K562 (cell line): ENCODE data around the gene ATP6V0A4. TPM values are rescaled to one million over a fixed set of nuclear protein-coding genes. Genes with fewer than 3 reads are reported as not detected.
A peak's percentile ranks its signal among the peaks of the same experiment; 100 is the strongest.

Experiments used
- ATAC-seq: fragments of 200-7000 bp; cut with Tn5 transposase; 3 replicates; pipeline ENCODE4 v1.9.1; 2020; ENCODE audit warnings: moderate library complexity
- BruUV-seq: library from RNA; stranded (reverse); fragments of 400-500 nt; replicated peaks from 2 replicates; lab custom pipeline; 2021; lab: Mats Ljungman, UMichigan
- CTCF ChIA-PET: fragments of 300-600 bp; formaldehyde crosslinking; extraction: SDS; loops from one replicate; lab custom pipeline; 2021; ENCODE audit warnings: low intra/inter-chr PET ratio; lab: Yijun Ruan, JAX
- POLR2A ChIA-PET: fragments of 300-600, 350-650 bp; sonication (Branson Sonifier 250); formaldehyde crosslinking; extraction: SDS; loops from one replicate; lab custom pipeline; 2021; ENCODE audit warnings: antibody characterized with exemption, inconsistent platforms; lab: Yijun Ruan, JAX
- DNase-seq, 4 experiments: peaks; one replicate each; pipeline versions ENCODE4 v3.0.0 to v3.0.0-alpha.2; 2011 to 2018; ENCODE audit warnings: low spot score in 3 of 4, mixed read lengths in 3 of 4; ENCODE audit errors: extremely low read depth in 1 of 4
- FAIRE-seq: peaks from 2 replicates; lab custom pipeline; 2011; peaks lifted over from hg19 to GRCh38; lab: Jason Lieb, UNC
- H2AFZ ChIP-seq: 2 replicates; pipeline ENCODE4 v1.6.0; 2011; ENCODE audit warnings: low read depth, low read length, control low read depth, inconsistent platforms
- H3K27ac ChIP-seq: fragments of 200-600 bp; 3 replicates; pipeline ENCODE4 v1.8.0; 2011; ENCODE audit warnings: low read depth, mild to moderate bottlenecking, control low read depth, inconsistent platforms, low read length, moderate library complexity, mixed read lengths; ENCODE audit errors: extremely low read depth
- H3K27me3 ChIP-seq, 2 experiments: fragments of 300-600 bp in 1 of 2; 2 replicates in 1 of 2; 3 replicates in 1 of 2; pipeline versions ENCODE4 v1.6.0 to v1.8.0; 2011; ENCODE audit warnings: inconsistent platforms in 2 of 2, low read length in 2 of 2, mild to moderate bottlenecking in 1 of 2, mixed read lengths in 1 of 2, moderate library complexity in 1 of 2; ENCODE audit not compliant: control insufficient read depth in 2 of 2, insufficient read depth in 2 of 2
- H3K36me3 ChIP-seq: fragments of 300-600 bp; 3 replicates; pipeline ENCODE4 v1.8.0; 2011; ENCODE audit warnings: mild to moderate bottlenecking, low read length, inconsistent platforms; ENCODE audit not compliant: control insufficient read depth, insufficient read depth
- H3K4me1 ChIP-seq, 2 experiments: fragments of 200-600 bp in 1 of 2; replicated peaks in 1 of 2; 2 replicates in 1 of 2; 3 replicates in 1 of 2; pipeline versions ENCODE4 v1.5.1 to v1.8.0; 2011; ENCODE audit warnings: inconsistent platforms in 2 of 2, low read length in 2 of 2, mild to moderate bottlenecking in 1 of 2, mixed read lengths in 1 of 2, moderate library complexity in 1 of 2; ENCODE audit not compliant: control insufficient read depth in 2 of 2, insufficient read depth in 2 of 2
- H3K4me2 ChIP-seq: 2 replicates; pipeline ENCODE4 v1.6.1; 2011; ENCODE audit warnings: low read length, control low read depth, inconsistent platforms, mixed read lengths; ENCODE audit not compliant: insufficient read depth
- H3K4me3 ChIP-seq: fragments of 200-600 bp; sonication (generic), shearing (Covaris generic); 2 replicates; pipeline ENCODE4 v1.5.1; 2016; ENCODE audit warnings: control low read depth, inconsistent platforms
- H3K79me2 ChIP-seq: fragments of 200-600 bp; 3 replicates; pipeline ENCODE4 v1.8.0; 2011; ENCODE audit warnings: low read length, inconsistent platforms; ENCODE audit not compliant: control insufficient read depth, insufficient read depth
- H3K9ac ChIP-seq, 2 experiments: 2 replicates each; pipeline versions ENCODE4 v1.6.0 to v1.6.1; 2011; ENCODE audit warnings: low read depth in 2 of 2, low read length in 2 of 2, control low read depth in 1 of 2, inconsistent platforms in 1 of 2, mild to moderate bottlenecking in 1 of 2, mixed read lengths in 1 of 2; ENCODE audit not compliant: insufficient read depth in 1 of 2
- H3K9me1 ChIP-seq: one replicate; pipeline ENCODE4 v1.6.0; 2011; ENCODE audit warnings: inconsistent platforms, mild to moderate bottlenecking, low read length, moderate library complexity; ENCODE audit not compliant: control insufficient read depth, insufficient read depth
- H3K9me3 ChIP-seq: replicated peaks from 2 replicates; pipeline ENCODE4 v1.5.1; 2011; ENCODE audit warnings: low read depth, low read length, inconsistent platforms; ENCODE audit not compliant: control insufficient read depth, insufficient read depth
- H4K20me1 ChIP-seq: replicated peaks from 2 replicates; pipeline ENCODE4 v1.6.1; 2011; ENCODE audit warnings: low read length, inconsistent platforms, mixed read lengths; ENCODE audit not compliant: control insufficient read depth, insufficient read depth
- BMI1 ChIP-seq: fragments of 150-350 bp; IDR thresholded peaks from 2 replicates; pipeline ENCODE4 v1.6.1; 2014; ENCODE audit warnings: low read length
- ELF1 ChIP-seq: fragments of 200-800 bp; sonication (Bioruptor generic); IDR thresholded peaks from 2 replicates; pipeline ENCODE4 v1.6.1; 2016; ENCODE audit warnings: missing genetic modification characterization, missing compliant biosample characterization
- EP300 ChIP-seq: IDR thresholded peaks from 2 replicates; pipeline ENCODE4 v1.6.1; 2012; ENCODE audit warnings: low read length, improper control_type of control experiment
- ESRRA ChIP-seq: fragments of 450-650 bp; IDR thresholded peaks from 2 replicates; pipeline ENCODE4 v1.6.1; 2014; ENCODE audit warnings: low read depth, mild to moderate bottlenecking, moderate library complexity, borderline replicate concordance
- ETV1 ChIP-seq: fragments of 450-650 bp; conservative IDR thresholded peaks from 2 replicates; pipeline ENCODE4 v1.6.1; 2016; ENCODE audit warnings: missing genetic modification characterization, control low read depth, low read depth, missing compliant biosample characterization
- EWSR1 ChIP-seq: fragments of 450-650 bp; IDR thresholded peaks from 2 replicates; pipeline ENCODE4 v1.6.1; 2018; ENCODE audit warnings: borderline replicate concordance, mild to moderate bottlenecking, low read depth, moderate library complexity; ENCODE audit not compliant: partially characterized antibody
- FOSL1 ChIP-seq: fragments of 200-800 bp; sonication (Bioruptor generic); conservative IDR thresholded peaks from 2 replicates; pipeline ENCODE4 v1.6.1; 2016; ENCODE audit warnings: missing genetic modification characterization, missing compliant biosample characterization
- JUND ChIP-seq, 2 experiments: IDR thresholded peaks; 2 replicates in 1 of 2; 3 replicates in 1 of 2; pipeline ENCODE4 v1.6.1; 2011; ENCODE audit warnings: borderline replicate concordance in 2 of 2, low read depth in 2 of 2, low read length in 2 of 2, improper control_type of control experiment in 1 of 2, missing biosample characterization in 1 of 2, missing genetic modification characterization in 1 of 2, missing genetic modification reagents in 1 of 2
- MCM2 ChIP-seq: fragments of 450-650 bp; IDR thresholded peaks from 2 replicates; pipeline ENCODE4 v1.6.1; 2017; ENCODE audit warnings: low read depth, mild to moderate bottlenecking
- NR2C1 ChIP-seq, 2 experiments: fragments of 450-650 bp; IDR thresholded peaks; 2 replicates each; pipeline ENCODE4 v1.6.1; 2017; ENCODE audit warnings: mild to moderate bottlenecking in 2 of 2, antibody characterized with exemption in 1 of 2, inconsistent platforms in 1 of 2, missing compliant biosample characterization in 1 of 2, missing genetic modification characterization in 1 of 2
- RCOR1 ChIP-seq, 2 experiments: IDR thresholded peaks; 2 replicates each; pipeline ENCODE4 v1.6.1; 2012; ENCODE audit warnings: low read depth in 2 of 2, low read length in 2 of 2, borderline replicate concordance in 1 of 2, improper control_type of control experiment in 1 of 2
- TAL1 ChIP-seq: fragments of 450-650 bp; IDR thresholded peaks from 2 replicates; pipeline ENCODE4 v1.6.1; 2016; ENCODE audit warnings: mild to moderate bottlenecking
- TRIM24 ChIP-seq, 2 experiments: fragments of 450-650 bp; IDR thresholded peaks; 2 replicates each; pipeline ENCODE4 v1.6.1; 2016
- ZC3H11A ChIP-seq: IDR thresholded peaks from 2 replicates; pipeline ENCODE4 v1.6.1; 2012; ENCODE audit warnings: low read depth, low read length, improper control_type of control experiment
- ZNF408 ChIP-seq: fragments of 250-450 bp; sonication (Bioruptor Pico); IDR thresholded peaks from 2 replicates; pipeline ENCODE4 v1.4.0; 2020; ENCODE audit warnings: low read depth, mild to moderate bottlenecking, moderate library complexity
- ZNF584 ChIP-seq: fragments of 200-800 bp; sonication (Bioruptor generic); IDR thresholded peaks from 2 replicates; pipeline ENCODE4 v1.6.1; 2016; ENCODE audit warnings: low read depth, mild to moderate bottlenecking, missing genetic modification characterization, missing compliant biosample characterization
- ZNF592 ChIP-seq: fragments of 450-650 bp; IDR thresholded peaks from 2 replicates; pipeline ENCODE4 v1.6.1; 2017; ENCODE audit warnings: antibody characterized with exemption, mild to moderate bottlenecking
- in situ Hi-C: fragments of 300-500 bp; cut with MboI; formaldehyde crosslinking; loops from 4 replicates; pipeline ENCODE4 v1.15.0; 2018; ENCODE audit warnings: inconsistent platforms, mixed read lengths
- intact Hi-C: fragments of 100-400 bp; cut with micrococcal nuclease; formaldehyde crosslinking; loops from 2 replicates; pipeline ENCODE4 v1.14.2; 2022
- polyA plus RNA-seq, 8 experiments: library from polyadenylated mRNA; depleted of rRNA in 4 of 8; stranded (reverse) in 5 of 8; unstranded in 3 of 8; fragments of >200 nt; fragmentation: Nextera tagmentation in 2 of 8; fragmentation: Illumina TruSeq in 1 of 8; extraction: Ambion mirVana in 2 of 8; extraction: Trizol in 1 of 8; gene quantifications; 2 replicates each; pipeline versions ENCODE4 v1.2.1 to v1.2.3, GENCODE V29; 2011 to 2014; ENCODE audit warnings: inconsistent platforms in 1 of 8, missing spikeins in 1 of 8
- total RNA-seq, 7 experiments: library from RNA; depleted of rRNA in 6 of 7; stranded (reverse); fragments of >200 nt in 6 of 7; fragmentation: Illumina TruSeq in 2 of 7; extraction: Trizol in 2 of 7; gene quantifications; 2 replicates each; pipeline versions ENCODE4 v1.2.1 to v1.2.3, GENCODE V29; 2011 to 2021; ENCODE audit warnings: low replicate concordance in 1 of 7

Gene ATP6V0A4
- total and polyA plus RNA-seq, 9 of the 15 experiments (the other 6 are each of a cell fraction or from before 2014, with no cell fraction given), result 0.03 TPM; not detected in 8

DNA sequence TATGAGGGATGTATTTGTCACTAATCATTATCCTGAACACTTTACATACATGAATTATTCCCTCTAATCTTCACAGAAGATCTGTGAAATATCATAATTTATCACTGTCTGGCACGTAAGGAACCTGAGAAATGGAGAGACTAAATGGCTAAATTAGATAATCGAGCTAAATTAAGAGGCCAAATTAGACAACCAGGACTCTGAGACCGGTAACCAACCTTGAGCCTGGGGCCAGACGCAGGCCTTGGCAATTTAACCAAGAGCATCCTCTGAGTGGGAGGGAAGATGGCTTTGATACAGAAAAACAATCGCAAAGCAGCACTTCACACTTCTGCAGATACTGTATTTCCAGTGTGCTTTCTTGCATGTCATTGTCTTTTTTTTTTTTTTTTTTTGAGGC lies 118.2 kb downstream of the ATP6V0A4 start (continued):
- no peak for TF ChIP-seq ZNF592
- no peak for TF ChIP-seq EWSR1

GRCh38 chr7:138670594-138670993 lies 127.4 kb downstream of the ATP6V0A4 start:
- Histone ChIP-seq H3K9me1 (no peaks in the 10 kb centered on the region), H3K4me3 (no peak overlapping the region), H3K4me2 (no peak overlapping the region), H3K79me2 (no peaks in the 10 kb centered on the region), H2AFZ (no peak overlapping the region), H3K36me3 (no peaks in the 10 kb centered on the region), H3K9me3 (no peaks in the 10 kb centered on the region), H3K27me3 (peaks cover 6 to 18% of the 10 kb centered on the region in 2 experiments; a peak in 3 of 5 replicates), H3K4me1 (no peaks in the 10 kb centered on the region), H3K27ac (no peak overlapping the region), H4K20me1 (no peaks in the 10 kb centered on the region), H3K9ac (no peak overlapping the region)
- no TSS peak for BruUV-seq
- ATAC-seq (no peak), DNase-seq (peak in 1 of 4 experiments; percentile 18), FAIRE-seq (no peak)
- intact Hi-C loops, result no loop called here
- ChIA-PET POLR2A (no interaction called here), CTCF (no interaction called here)
- in situ Hi-C loops, result no loop called here
- TF ChIP-seq ETV1 (tag) (no peak), TRIM24 (IDR thresholded peaks at IDR 0.05) (peak in 1 of 2 experiments; percentile 49; a peak in 1 of 4 replicates), RCOR1 (IDR thresholded peaks at IDR 0.05; ENCODE audit: borderline replicate concordance in 1 of 2, low read depth in 2 of 2, low read length in 2 of 2) (0 out of 4 replicates have a peak, but pooled peaks of 1 of the 2 experiments have one; percentile 25), ZNF584 (no peak), ZNF408 (CRISPR knock-in tag) (no peak), ELF1 (tag) (no peak), EP300 (peak; percentile 40; the same call in 1 of the 2 replicates), FOSL1 (peak; percentile 53), MCM2 (no peak), NR2C1 (IDR thresholded peaks at IDR 0.05) (no peak), NR2C1 (tag; IDR thresholded peaks at IDR 0.05) (0 out of 2 replicates have a peak, but pooled peaks have one; percentile 38), ZC3H11A (no peak), BMI1 (no peak), ESRRA (peak; percentile 32; the same call in 1 of the 2 replicates), TAL1 (no peak), JUND (IDR thresholded peaks at IDR 0.05; ENCODE audit: borderline replicate concordance, low read depth, low read length) (no peak), JUND (tag; IDR thresholded peaks at IDR 0.05; ENCODE audit: borderline replicate concordance, low read depth, low read length) (peak; percentile 19; the same call in 1 of the 3 replicates)
